ENCODE data around the gene PRDM16.

PRDM16 gene

GRCh38 chr1:3170561-3171453 lies 101.8 kb downstream of the PRDM16 start:
- no peak for DNase-seq

DNA sequence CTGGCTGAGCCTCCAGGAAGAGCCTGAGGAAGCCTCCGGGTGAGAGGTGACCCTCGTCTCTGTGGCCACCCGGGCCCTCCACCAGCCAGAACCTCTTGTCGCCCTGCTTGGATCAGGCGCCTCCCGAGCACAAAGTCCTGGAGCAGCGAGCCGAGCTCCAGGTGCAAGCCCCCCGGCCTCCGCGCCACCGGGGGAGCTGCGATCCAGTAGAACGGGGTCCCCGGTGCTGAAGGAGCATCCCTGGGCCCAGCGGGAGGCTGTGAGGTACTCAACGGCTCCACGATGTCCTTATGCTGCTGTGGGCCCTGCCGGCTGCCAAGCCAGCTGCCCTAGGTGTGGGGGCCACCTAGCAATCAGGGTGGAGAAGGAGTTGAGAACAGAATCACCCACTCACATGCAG lies 102.8 kb downstream of the PRDM16 start:
- no peak for DNase-seq

- no peak for DNase-seq
These were observed 103.7 kb downstream of the PRDM16 start for GRCh38 chr1:3172431-3173380.

GRCh38 chr1:3173381-3173980 lies 104.5 kb downstream of the PRDM16 start:
- DNase-seq: no peak

DNA sequence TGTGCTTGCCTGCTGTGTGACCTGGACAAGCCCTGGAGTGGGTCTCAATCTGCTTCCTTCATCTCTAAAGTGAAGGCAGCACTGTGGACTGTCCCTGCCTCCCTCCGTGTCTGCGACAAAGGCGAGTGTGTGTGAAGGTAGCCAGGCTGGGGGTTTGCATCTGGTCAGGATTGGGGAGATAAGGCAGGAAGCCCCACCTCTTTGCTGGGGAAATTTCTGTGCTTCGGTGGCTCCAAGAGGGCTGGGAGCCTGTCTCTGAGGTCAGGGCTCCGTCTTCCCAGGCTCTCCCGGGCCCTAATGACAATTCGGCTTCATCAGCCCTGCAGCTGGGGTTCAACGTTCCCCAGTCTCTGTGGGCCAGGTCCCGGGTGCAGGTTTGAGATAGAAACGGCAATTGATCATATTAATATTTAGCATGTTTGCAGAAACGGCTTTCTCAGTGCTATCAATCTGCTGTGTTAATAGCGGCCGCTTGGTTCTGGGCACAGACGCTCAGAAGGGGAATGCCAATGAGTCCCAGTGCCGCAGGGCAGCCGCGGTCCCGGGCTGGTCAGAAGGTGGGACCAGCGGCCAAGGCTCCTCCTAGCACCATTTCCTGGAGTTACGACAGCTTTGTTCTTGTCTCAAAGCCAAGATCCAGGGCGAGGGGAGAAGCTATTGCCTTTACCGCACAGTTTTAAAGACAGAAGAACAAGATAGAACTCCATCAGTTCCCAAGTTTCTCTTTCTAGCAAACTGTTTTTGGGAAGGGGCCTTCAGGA lies 105.7 kb downstream of the PRDM16 start:
- no peak for DNase-seq

DNA sequence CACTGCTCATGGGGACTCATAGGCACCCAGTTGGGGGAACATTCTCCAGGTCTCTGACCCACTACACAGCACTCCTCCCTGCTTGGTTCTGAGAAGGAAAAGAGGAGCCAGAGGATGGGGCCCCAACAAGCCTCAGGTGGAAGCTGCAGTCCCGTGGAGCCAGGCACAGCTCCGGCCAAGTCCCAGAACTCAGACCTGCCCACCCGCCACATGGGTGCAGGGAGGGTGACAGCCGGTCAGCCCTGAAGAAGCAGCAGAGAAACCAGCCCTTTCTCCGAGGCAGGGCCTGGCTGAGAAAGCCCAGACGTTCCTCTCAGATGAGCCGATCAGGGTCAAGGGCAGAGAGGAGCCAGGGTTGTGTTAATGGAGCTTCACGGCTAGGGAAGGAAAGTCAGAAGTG lies 106.5 kb downstream of the PRDM16 start:
- no peak for DNase-seq

DNA sequence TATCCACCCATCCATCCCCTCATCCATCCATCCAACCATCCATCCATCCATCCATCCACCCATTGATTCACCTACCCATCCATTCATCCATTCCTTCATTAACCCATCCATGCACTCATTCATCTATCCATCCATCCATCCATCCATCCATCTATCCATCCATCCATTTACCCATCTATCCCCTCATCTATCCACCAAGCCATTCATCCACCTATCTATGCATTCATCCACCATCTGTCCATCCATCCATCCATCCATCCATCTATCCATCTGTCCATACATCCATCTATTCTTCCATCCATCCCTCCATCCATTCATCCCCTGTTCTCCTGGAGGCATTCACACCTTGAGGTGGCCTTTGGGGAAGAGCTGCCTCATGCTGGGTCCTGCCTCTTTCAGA lies 107.0 kb downstream of the PRDM16 start:
- DNase-seq: no peak

- DNase-seq: no peak
These were observed 107.8 kb downstream of the PRDM16 start for GRCh38 chr1:3176820-3177219.

DNA sequence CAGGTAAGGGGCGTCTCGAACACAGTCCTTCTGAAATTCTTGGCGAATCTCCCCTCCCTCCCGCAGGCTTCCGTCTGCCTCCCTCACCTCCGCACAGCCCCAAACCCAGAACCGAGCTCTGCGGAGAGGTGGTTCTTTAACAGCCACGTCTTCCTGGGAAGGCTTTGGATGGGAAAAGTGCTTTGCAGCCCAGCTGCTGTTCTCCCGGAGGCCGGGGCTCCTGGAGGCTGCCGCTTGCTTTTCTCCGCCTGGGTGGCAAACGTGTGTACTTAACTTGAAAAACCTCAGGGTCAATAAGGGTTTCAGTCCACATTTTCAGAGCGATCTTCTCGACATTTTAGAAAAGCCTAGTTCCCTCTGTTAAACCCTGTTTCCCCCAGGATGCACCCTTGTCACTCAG lies 109.3 kb downstream of the PRDM16 start:
- no peak for DNase-seq

- no peak for DNase-seq
These were observed 110.5 kb downstream of the PRDM16 start for GRCh38 chr1:3179471-3179870.

GRCh38 chr1:3180915-3181314 lies 111.9 kb downstream of the PRDM16 start:
- DNase-seq: no peak

- no peak for DNase-seq
These were observed 113.0 kb downstream of the PRDM16 start for GRCh38 chr1:3181956-3182355.

- DNase-seq: no peak
These were observed 114.4 kb downstream of the PRDM16 start for GRCh38 chr1:3183411-3183810.

- DNase-seq: no peak
These were observed 114.8 kb downstream of the PRDM16 start for GRCh38 chr1:3183813-3184212.

- no peak for DNase-seq
These were observed 115.7 kb downstream of the PRDM16 start for GRCh38 chr1:3184666-3185065.

DNA sequence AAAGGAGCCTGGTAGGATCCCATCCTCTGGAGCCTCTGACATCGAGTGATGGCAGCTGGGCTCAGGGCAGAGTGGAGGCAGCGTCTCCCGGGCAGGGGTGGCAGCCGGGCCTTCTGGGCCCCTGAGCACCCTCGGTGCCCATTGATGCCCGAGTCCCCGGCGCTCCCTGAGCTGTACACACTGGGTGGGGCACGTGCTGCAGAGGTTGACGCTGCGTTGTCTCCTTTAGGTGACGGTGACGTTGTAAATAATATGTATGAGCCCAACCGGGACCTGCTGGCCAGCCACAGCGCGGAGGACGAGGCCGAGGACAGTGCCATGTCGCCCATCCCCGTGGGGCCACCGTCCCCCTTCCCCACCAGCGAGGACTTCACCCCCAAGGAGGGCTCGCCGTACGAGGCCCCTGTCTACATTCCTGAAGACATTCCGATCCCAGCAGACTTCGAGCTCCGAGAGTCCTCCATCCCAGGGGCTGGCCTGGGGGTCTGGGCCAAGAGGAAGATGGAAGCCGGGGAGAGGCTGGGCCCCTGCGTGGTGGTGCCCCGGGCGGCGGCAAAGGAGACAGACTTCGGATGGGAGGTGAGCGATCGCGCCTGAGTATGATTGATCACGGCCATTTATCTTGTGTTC lies 117.0 kb downstream of the PRDM16 start:
- no peak for DNase-seq

GRCh38 chr1:3186526-3186921 lies 117.5 kb downstream of the PRDM16 start:
- no peak for DNase-seq

GRCh38 chr1:3187415-3188149 lies 118.6 kb downstream of the PRDM16 start:
- DNase-seq: no peak

DNA sequence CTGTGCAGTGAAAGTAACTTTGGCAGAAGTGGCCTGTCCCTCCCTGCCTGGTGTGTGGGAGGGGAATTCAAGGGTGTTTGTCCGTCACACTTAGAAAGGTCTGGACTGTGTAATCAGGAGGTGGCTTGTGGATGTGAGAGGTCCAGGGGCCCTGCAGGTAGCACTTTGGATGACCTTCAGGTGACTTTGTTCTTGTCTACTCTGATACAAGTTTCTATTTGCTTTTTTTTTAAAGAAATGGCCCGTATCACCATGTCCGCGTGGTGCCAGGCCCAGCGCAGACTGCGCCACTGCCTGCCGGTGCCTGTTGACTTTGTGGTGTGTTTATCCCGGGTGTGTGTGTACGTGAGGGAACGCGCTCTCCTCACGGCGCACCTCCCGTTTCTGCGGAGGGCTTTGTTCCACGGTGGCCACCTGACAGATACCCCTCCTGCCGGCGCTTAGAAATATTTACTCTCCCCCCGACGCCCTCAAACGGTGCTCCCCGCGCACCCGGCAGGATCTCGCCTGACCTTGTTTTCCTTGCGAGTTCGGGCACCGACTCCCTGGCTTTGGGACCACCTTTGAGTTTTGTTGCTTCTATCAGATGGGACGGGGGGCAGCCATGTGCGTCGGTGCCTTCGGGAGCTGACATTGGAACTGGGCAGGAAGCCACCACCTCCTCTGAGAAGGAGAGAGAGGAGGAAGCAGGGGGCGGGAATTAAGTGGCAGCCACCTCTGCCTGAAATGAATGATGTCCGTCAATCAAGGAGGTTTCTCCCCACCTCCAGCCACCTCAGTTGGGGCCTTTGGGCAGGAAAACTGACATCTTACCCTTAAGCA lies 119.4 kb downstream of the PRDM16 start:
- DNase-seq: no peak

- DNase-seq: no peak
These were observed 121.4 kb downstream of the PRDM16 start for GRCh38 chr1:3190256-3191041.
